ENCODE results near the gene NEDD8. TPM values are rescaled to one million over a fixed set of nuclear protein-coding genes. Genes with fewer than 3 reads are reported as not detected.

The NEDD8 gene
- total RNA-seq (2022) (192 and 198 TPM in 2 replicates), Bru-seq, nascent RNA (percentile 96 among the genes with signal in this experiment), BruChase-seq, experiment 1, labeled RNA remaining after a 6-hour chase (percentile 99 among the genes with signal in this experiment), BruChase-seq, experiment 2, labeled RNA remaining after a 2-hour chase (percentile 98 among the genes with signal in this experiment)
- long read RNA-seq, transcript NEDD8-201 (4 exons, 708 nt), result major isoform, 250 of 268 reads
- long read RNA-seq, partial matches to known transcripts, result 0 of 268 reads
- long read RNA-seq, other reads (novel, unspliced or antisense), result 11 of 268 reads

DNA sequence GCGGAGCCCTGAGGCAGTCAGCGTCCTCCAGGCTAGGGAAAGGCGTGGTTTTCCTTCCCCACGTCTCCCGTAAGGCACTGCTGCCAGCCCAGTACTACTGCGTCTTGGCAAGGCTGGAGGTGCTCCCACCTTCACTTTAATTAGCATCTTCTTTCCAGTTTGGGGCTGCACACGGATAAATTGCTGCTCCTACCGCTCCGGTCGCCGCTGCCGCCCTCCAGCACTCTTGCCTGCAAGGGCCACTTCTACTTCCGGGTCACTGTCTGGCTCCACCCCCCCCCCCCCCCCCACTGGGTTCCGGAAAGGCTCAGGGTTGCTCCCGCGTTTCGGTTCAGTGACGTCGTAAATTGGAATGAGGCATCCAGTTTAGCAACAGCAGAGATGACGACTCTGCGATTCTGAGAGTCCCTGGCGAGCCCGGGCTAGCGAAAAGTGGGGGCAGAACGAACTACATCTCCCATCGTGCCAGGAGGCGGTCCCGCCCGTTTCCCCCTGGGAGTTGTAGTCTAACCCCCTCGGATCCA lies at the start of gene NEDD8:
Gene NEDD8, minus strand, starts transcription at position 247 of the 524 bp plus-strand sequence. Its CDS starts 100 bp downstream, at position 147.
- no peak for TF ChIP-seq CTCF (IDR thresholded peaks at IDR 0.05; ENCODE audit: unreplicated experiment)
- peak; percentile 87 for DNase-seq
- BruUV-seq (replicated peaks), result no TSS peak
- CTCF ChIA-PET, result no interaction called here
- intact Hi-C loops (cut with micrococcal nuclease; ENCODE audit: unreplicated experiment), result no loop called here
- peaks cover 41% of the 10 kb centered on the region for H3K36me3 Mint-ChIP-seq (ENCODE audit: insufficient read depth, unreplicated experiment)
- peak within 1 kb of the TSS; percentile 67 for H3K27ac Mint-ChIP-seq (ENCODE audit: unreplicated experiment)
- H3K27me3 Mint-ChIP-seq (ENCODE audit: unreplicated experiment), result no peaks in the 10 kb centered on the region
- H3K9me3 Mint-ChIP-seq (ENCODE audit: low read depth, unreplicated experiment), result no peaks in the 10 kb centered on the region
- H3K4me1 Mint-ChIP-seq (ENCODE audit: low read depth, unreplicated experiment), result peaks cover 19% of the 10 kb centered on the region
- H3K4me3 Mint-ChIP-seq (ENCODE audit: low read depth, unreplicated experiment), result peak within 1 kb of the TSS; percentile 83

- CTCF ChIA-PET, result interaction anchor here (1.3 to 1.5 kb wide), 2 partner anchors 10 to 39 kb away, joined by 4 read pairs; partner anchors contain the start of genes RABGGTA and TINF2
- intact Hi-C loops (cut with micrococcal nuclease; ENCODE audit: unreplicated experiment), result no loop called here
- Mint-ChIP-seq H3K4me3 (ENCODE audit: low read depth, unreplicated experiment) (no peak overlapping the region), H3K36me3 (ENCODE audit: insufficient read depth, unreplicated experiment) (no peaks in the 10 kb centered on the region), H3K27ac (ENCODE audit: unreplicated experiment) (no peak overlapping the region), H3K27me3 (ENCODE audit: unreplicated experiment) (no peaks in the 10 kb centered on the region), H3K9me3 (ENCODE audit: low read depth, unreplicated experiment) (no peaks in the 10 kb centered on the region), H3K4me1 (ENCODE audit: low read depth, unreplicated experiment) (peaks cover 18% of the 10 kb centered on the region)
- no peak for TF ChIP-seq CTCF (IDR thresholded peaks at IDR 0.05; ENCODE audit: unreplicated experiment)
- no peak for DNase-seq
- BruUV-seq (replicated peaks), result no TSS peak
Observed at GRCh38 chr14:24281636-24282035, 49.5 kb upstream of the NEDD8 start.

DNA sequence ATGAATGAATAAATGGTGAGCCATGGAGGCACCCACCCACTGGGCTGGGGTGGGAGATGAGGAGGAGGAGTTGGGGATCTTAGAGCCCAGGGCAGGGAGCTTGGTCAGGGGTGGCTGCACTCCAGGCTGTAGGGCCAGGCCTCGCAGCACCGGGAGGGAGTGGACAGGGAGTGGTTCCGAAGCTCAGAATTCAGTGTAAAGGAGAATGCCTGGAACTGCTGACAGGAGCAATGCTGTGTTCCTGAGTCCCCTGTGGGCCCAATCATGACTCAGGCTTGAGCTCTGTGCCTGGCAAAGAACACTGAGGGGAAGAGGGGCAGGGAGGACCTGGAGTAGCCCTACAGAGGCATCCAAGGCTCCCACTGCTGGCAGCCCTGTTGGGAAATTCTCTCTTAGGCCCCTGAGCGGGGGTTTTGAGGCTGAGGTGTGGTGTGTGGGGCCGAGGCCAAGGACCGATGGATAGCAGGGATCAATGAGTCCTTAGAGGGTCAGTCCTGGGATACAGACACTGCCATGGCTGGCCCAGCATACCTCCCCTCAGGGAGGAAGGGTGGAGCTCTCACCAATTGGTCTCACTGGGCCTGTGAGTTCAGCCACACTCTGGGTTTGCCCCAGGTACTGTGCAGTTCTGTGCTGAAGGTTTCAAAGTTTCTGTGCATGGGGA lies 48.8 kb upstream of the NEDD8 start:
- H3K27ac Mint-ChIP-seq (ENCODE audit: unreplicated experiment), result no peak overlapping the region
- H3K4me1 Mint-ChIP-seq (ENCODE audit: low read depth, unreplicated experiment), result peaks cover 18% of the 10 kb centered on the region
- CTCF ChIA-PET, result interaction anchor here (1.3 kb wide), 1 partner anchor 10 kb away, joined by 4 read pairs; the partner anchor contains the start of gene RABGGTA
- TF ChIP-seq CTCF (IDR thresholded peaks at IDR 0.05; ENCODE audit: unreplicated experiment), result no peak
- H3K9me3 Mint-ChIP-seq (ENCODE audit: low read depth, unreplicated experiment), result no peaks in the 10 kb centered on the region
- DNase-seq, result no peak
- no peak overlapping the region for H3K4me3 Mint-ChIP-seq (ENCODE audit: low read depth, unreplicated experiment)
- no TSS peak for BruUV-seq (replicated peaks)
- no peaks in the 10 kb centered on the region for H3K36me3 Mint-ChIP-seq (ENCODE audit: insufficient read depth, unreplicated experiment)
- H3K27me3 Mint-ChIP-seq (ENCODE audit: unreplicated experiment), result no peaks in the 10 kb centered on the region
- intact Hi-C loops (cut with micrococcal nuclease; ENCODE audit: unreplicated experiment), result no loop called here

DNA sequence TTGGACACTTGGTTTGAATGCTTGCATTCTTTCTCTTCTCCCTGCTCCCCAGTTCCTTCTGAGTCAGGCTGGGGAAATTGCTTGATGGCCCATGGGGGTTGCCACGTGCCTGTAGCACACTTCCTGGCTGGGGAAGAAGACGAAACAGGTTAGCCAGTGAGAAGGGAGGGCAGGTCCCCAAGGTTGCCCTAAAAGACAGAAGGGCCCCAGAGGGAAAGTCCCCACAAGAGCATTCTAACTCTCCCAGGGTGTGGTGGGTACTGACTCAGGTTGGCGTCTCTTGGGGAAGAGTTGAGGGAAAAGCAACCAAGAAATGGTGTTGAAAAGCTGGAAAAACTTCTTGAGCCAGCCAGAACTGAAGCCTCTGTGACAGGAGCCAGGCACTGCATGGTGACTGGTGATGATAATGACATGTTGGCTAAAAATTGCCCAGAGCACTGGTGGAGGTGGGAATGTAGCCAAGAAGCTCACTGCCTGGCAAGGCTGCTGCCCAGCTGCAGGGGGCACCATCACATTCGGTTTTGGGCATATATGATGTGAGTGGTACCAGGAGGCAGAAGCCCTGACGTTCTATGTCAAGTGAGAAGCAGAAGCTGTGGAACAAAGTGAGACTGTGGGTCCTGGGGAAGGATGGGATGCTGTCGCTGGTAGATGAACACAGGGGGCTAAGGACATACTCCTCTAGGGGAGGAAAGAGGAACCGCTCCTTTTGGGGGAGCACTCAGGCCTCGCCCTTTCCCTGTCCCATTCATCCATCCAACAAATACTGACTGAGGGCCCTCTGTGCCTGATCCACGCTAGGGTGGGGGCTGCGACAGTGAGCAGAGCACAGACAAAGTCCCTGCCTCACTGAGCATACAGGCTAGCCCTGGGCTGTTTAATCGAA lies 47.4 kb upstream of the NEDD8 start:
- no TSS peak for BruUV-seq (replicated peaks)
- H3K27ac Mint-ChIP-seq (ENCODE audit: unreplicated experiment), result no peak overlapping the region
- TF ChIP-seq CTCF (IDR thresholded peaks at IDR 0.05; ENCODE audit: unreplicated experiment), result peak; percentile 25
- H3K4me3 Mint-ChIP-seq (ENCODE audit: low read depth, unreplicated experiment), result no peak overlapping the region
- CTCF ChIA-PET, result interaction anchor here (1.0 to 1.5 kb wide), 4 partner anchors 8 to 37 kb away, joined by 3 to 9 read pairs (median 6); partner anchors contain the start of genes DHRS1, NOP9, RABGGTA and TINF2
- intact Hi-C loops (cut with micrococcal nuclease; ENCODE audit: unreplicated experiment), result loop anchor here (2.0 kb wide), 1 partner anchor 17 kb away; no protein-coding TSS in a partner anchor
- peak; percentile 53 for DNase-seq
- H3K4me1 Mint-ChIP-seq (ENCODE audit: low read depth, unreplicated experiment), result peaks cover 18% of the 10 kb centered on the region
- H3K9me3 Mint-ChIP-seq (ENCODE audit: low read depth, unreplicated experiment), result no peaks in the 10 kb centered on the region
- H3K27me3 Mint-ChIP-seq (ENCODE audit: unreplicated experiment), result no peaks in the 10 kb centered on the region
- H3K36me3 Mint-ChIP-seq (ENCODE audit: insufficient read depth, unreplicated experiment), result peaks cover 5% of the 10 kb centered on the region

Data from Calu3 (cell line).